GM03348 (cell line): Measurements from ENCODE around the gene LIN9.
"Not testable (repeated sequence)": the region's sequence is repeated elsewhere in the genome, so short reads cannot be mapped to it uniquely, and the experiment has no call there.

Experiments
- DNase-seq: peaks from one replicate; pipeline ENCODE4 v3.0.0; 2012; ENCODE audit warnings: low spot score

LIN9 gene

GRCh38 chr1:226274138-226274537, 34.8 kb downstream of the LIN9 start:
- no peak for DNase-seq

GRCh38 chr1:226272233-226272902, 36.6 kb downstream of the LIN9 start:
- not testable (repeated sequence) for DNase-seq

GRCh38 chr1:226268421-226269124, 40.4 kb downstream of the LIN9 start:
- peak; percentile 38 for DNase-seq

GRCh38 chr1:226261818-226262217, 47.1 kb downstream of the LIN9 start:
- DNase-seq = no peak

- DNase-seq = no peak
These were observed 53.6 kb downstream of the LIN9 start for GRCh38 chr1:226255380-226255779.

GRCh38 chr1:226253933-226254332, 55.0 kb downstream of the LIN9 start:
- no peak for DNase-seq

GRCh38 chr1:226252841-226253240, 56.1 kb downstream of the LIN9 start:
- DNase-seq = not testable (repeated sequence)

- no peak for DNase-seq
These were observed 58.5 kb downstream of the LIN9 start for GRCh38 chr1:226250511-226250910.

GRCh38 chr1:226248796-226249195, 60.2 kb downstream of the LIN9 start:
- DNase-seq = no peak

- peak; percentile 36 for DNase-seq
These were observed 60.9 kb downstream of the LIN9 start for GRCh38 chr1:226248091-226248490.

GRCh38 chr1:226239421-226239820, 69.5 kb downstream of the LIN9 start:
- no peak for DNase-seq

GRCh38 chr1:226236826-226237225, 72.1 kb downstream of the LIN9 start:
- no peak for DNase-seq

GRCh38 chr1:226233806-226234205, 75.2 kb downstream of the LIN9 start:
- no peak for DNase-seq

GRCh38 chr1:226233293-226233692, 75.7 kb downstream of the LIN9 start:
- no peak for DNase-seq

GRCh38 chr1:226226601-226227000, 82.4 kb downstream of the LIN9 start:
- DNase-seq = no peak

GRCh38 chr1:226223786-226224244, 85.1 kb downstream of the LIN9 start:
- peak; percentile 28 for DNase-seq

- DNase-seq = peak; percentile 44
These were observed 85.7 kb downstream of the LIN9 start, which contains the start of gene MIXL1 for GRCh38 chr1:226223157-226223785. Gene MIXL1 (plus strand): TSS chr1:226223664. CDS start chr1:226223682, 18 bp downstream.

GRCh38 chr1:226222686-226223085, 86.3 kb downstream of the LIN9 start:
- no peak for DNase-seq

- DNase-seq = no peak
These were observed 88.3 kb downstream of the LIN9 start for GRCh38 chr1:226220473-226221189.

- no peak for DNase-seq
These were observed 91.7 kb downstream of the LIN9 start for GRCh38 chr1:226217273-226217672.

GRCh38 chr1:226216056-226216455, 92.9 kb downstream of the LIN9 start:
- no peak for DNase-seq

GRCh38 chr1:226215239-226215638, 93.7 kb downstream of the LIN9 start:
- DNase-seq = no peak
